ENCODE data around the gene TMEM184C. TPM values are rescaled to one million over a fixed set of nuclear protein-coding genes. Genes with fewer than 3 reads are reported as not detected.

TMEM184C gene
- total RNA-seq (ENCODE audit: low replicate concordance) = 28.8 and 35.7 TPM in 2 replicates

- peak within 1 kb of the TSS; percentile 95 for H3K27ac Mint-ChIP-seq
- H3K4me1 Mint-ChIP-seq = peaks cover 20% of the 10 kb centered on the region
- Histone ChIP-seq H3K27me3 (no peaks in the 10 kb centered on the region), H3F3A (ENCODE audit: low read depth) (peaks cover 4% of the 10 kb centered on the region), H2AFZ (replicated peaks) (peak within 1 kb of the TSS; percentile 89), H3K4me3 (peak within 1 kb of the TSS; percentile 88), H3K79me2 (ENCODE audit: low read depth) (peaks cover 58% of the 10 kb centered on the region), H4K20me1 (ENCODE audit: low read depth) (peaks cover 18% of the 10 kb centered on the region), H3K4me2 (peak within 1 kb of the TSS; percentile 83), H3K9ac (peak within 1 kb of the TSS; percentile 86), H3K4me1 (peaks cover 16% of the 10 kb centered on the region), H3K36me3 (no peaks in the 10 kb centered on the region), H3K27ac (peak within 1 kb of the TSS; percentile 64), H3K9me3 (ENCODE audit: low read depth) (no peaks in the 10 kb centered on the region)
- H3K9me3 Mint-ChIP-seq = no peaks in the 10 kb centered on the region
- TF ChIP-seq EZH2 (IDR thresholded peaks at IDR 0.05) = no peak
- TF ChIP-seq CTCF (IDR thresholded peaks at IDR 0.05) = no peak
- TF ChIP-seq EZH2phosphoT487 (IDR thresholded peaks at IDR 0.05) = no peak
- peak within 1 kb of the TSS; percentile 99 for H3K4me3 Mint-ChIP-seq
- no peaks in the 10 kb centered on the region for H3K27me3 Mint-ChIP-seq (ENCODE audit: insufficient read depth, low read depth)
- peak; percentile 97 for DNase-seq (ENCODE audit: low spot score)
- peaks cover 6% of the 10 kb centered on the region for H3K36me3 Mint-ChIP-seq
Measured at GRCh38 chr4:147617173-147617840, at the start of gene TMEM184C. Gene TMEM184C (plus strand): TSS chr4:147617397. CDS start chr4:147617957, 560 bp downstream.

- Mint-ChIP-seq H3K4me1 (no peaks in the 10 kb centered on the region), H3K36me3 (no peaks in the 10 kb centered on the region), H3K27me3 (ENCODE audit: insufficient read depth, low read depth) (no peaks in the 10 kb centered on the region), H3K27ac (no peak overlapping the region), H3K4me3 (no peak overlapping the region), H3K9me3 (no peaks in the 10 kb centered on the region)
- Histone ChIP-seq H3K36me3 (no peaks in the 10 kb centered on the region), H3F3A (ENCODE audit: low read depth) (no peaks in the 10 kb centered on the region), H3K4me3 (no peak overlapping the region), H3K4me1 (peaks cover 4% of the 10 kb centered on the region), H2AFZ (replicated peaks) (no peak overlapping the region), H3K9me3 (ENCODE audit: low read depth) (no peaks in the 10 kb centered on the region), H3K79me2 (ENCODE audit: low read depth) (no peaks in the 10 kb centered on the region), H3K9ac (no peak overlapping the region), H3K4me2 (no peak overlapping the region), H3K27ac (no peak overlapping the region), H4K20me1 (ENCODE audit: low read depth) (no peaks in the 10 kb centered on the region), H3K27me3 (no peaks in the 10 kb centered on the region)
- DNase-seq (ENCODE audit: low spot score) = no peak
- TF ChIP-seq EZH2 (IDR thresholded peaks at IDR 0.05) (no peak), CTCF (IDR thresholded peaks at IDR 0.05) (no peak), EZH2phosphoT487 (IDR thresholded peaks at IDR 0.05) (no peak)
Measured at GRCh38 chr4:147570616-147571015, 46.6 kb upstream of the TMEM184C start.

- Histone ChIP-seq H3K4me1 (peaks cover 4% of the 10 kb centered on the region), H4K20me1 (ENCODE audit: low read depth) (no peaks in the 10 kb centered on the region), H3F3A (ENCODE audit: low read depth) (no peaks in the 10 kb centered on the region), H3K27me3 (no peaks in the 10 kb centered on the region), H3K4me2 (no peak overlapping the region), H3K36me3 (no peaks in the 10 kb centered on the region), H3K79me2 (ENCODE audit: low read depth) (no peaks in the 10 kb centered on the region), H3K9me3 (ENCODE audit: low read depth) (no peaks in the 10 kb centered on the region), H3K9ac (no peak overlapping the region), H3K27ac (no peak overlapping the region), H2AFZ (replicated peaks) (no peak overlapping the region), H3K4me3 (no peak overlapping the region)
- H3K9me3 Mint-ChIP-seq = no peaks in the 10 kb centered on the region
- no peak for DNase-seq (ENCODE audit: low spot score)
- H3K27ac Mint-ChIP-seq = no peak overlapping the region
- H3K36me3 Mint-ChIP-seq = no peaks in the 10 kb centered on the region
- TF ChIP-seq CTCF (IDR thresholded peaks at IDR 0.05) = no peak
- TF ChIP-seq EZH2phosphoT487 (IDR thresholded peaks at IDR 0.05) = no peak
- no peak for TF ChIP-seq EZH2 (IDR thresholded peaks at IDR 0.05)
- no peaks in the 10 kb centered on the region for H3K4me1 Mint-ChIP-seq
- H3K4me3 Mint-ChIP-seq = no peak overlapping the region
- no peaks in the 10 kb centered on the region for H3K27me3 Mint-ChIP-seq (ENCODE audit: insufficient read depth, low read depth)
Measured at GRCh38 chr4:147571036-147571770, 46.0 kb upstream of the TMEM184C start.
